ENCODE measurements around the gene BCAS4.

DNA sequence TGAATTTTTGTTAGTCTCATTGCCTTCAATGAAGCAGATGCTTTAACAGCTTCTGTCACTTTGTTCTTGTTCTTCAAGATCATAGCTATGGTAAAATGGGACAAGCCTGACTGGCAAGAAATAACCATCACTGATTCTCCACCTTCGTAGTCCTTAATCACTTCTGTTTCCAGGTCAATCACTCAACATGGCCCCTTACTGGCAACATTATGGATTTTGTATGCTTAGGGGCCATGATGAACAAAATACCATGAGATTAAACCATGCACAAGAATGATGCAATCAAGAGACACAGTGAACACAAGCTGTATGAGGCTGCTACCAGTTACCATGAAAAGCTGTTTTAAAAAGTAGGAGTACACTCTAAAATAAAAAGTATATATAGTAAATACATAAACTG lies 103.6 kb downstream of the BCAS4 start:
- TF ChIP-seq, protein P1, sequence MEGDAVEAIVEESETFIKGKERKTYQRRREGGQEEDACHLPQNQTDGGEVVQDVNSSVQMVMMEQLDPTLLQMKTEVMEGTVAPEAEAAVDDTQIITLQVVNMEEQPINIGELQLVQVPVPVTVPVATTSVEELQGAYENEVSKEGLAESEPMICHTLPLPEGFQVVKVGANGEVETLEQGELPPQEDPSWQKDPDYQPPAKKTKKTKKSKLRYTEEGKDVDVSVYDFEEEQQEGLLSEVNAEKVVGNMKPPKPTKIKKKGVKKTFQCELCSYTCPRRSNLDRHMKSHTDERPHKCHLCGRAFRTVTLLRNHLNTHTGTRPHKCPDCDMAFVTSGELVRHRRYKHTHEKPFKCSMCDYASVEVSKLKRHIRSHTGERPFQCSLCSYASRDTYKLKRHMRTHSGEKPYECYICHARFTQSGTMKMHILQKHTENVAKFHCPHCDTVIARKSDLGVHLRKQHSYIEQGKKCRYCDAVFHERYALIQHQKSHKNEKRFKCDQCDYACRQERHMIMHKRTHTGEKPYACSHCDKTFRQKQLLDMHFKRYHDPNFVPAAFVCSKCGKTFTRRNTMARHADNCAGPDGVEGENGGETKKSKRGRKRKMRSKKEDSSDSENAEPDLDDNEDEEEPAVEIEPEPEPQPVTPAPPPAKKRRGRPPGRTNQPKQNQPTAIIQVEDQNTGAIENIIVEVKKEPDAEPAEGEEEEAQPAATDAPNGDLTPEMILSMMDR (IDR thresholded peaks at IDR 0.05) = no peak
- TF ChIP-seq POLR2AphosphoS5 (IDR thresholded peaks at IDR 0.05) (no peak), POLR2A (IDR thresholded peaks at IDR 0.05) (no peak)
